GM18499 (cell line): Measurements from ENCODE around the gene RAD51B.
"Not testable (repeated sequence)": the region's sequence is repeated elsewhere in the genome, so short reads cannot be mapped to it uniquely, and the experiment has no call there.

Experiments used
- ATAC-seq: cut with Tn5 transposase; IDR thresholded peaks from one replicate; pipeline ENCODE4 v1.9.1; 2021; ENCODE audit warnings: moderate number of reproducible peaks; ENCODE audit not compliant: insufficient read depth, unreplicated experiment

RAD51B gene

GRCh38 chr14:68101715-68102301, 282.2 kb downstream of the RAD51B start:
- not testable (repeated sequence) for ATAC-seq

GRCh38 chr14:68103853-68104252, 284.3 kb downstream of the RAD51B start:
- ATAC-seq, result no peak

GRCh38 chr14:68104518-68104917, 284.9 kb downstream of the RAD51B start:
- no peak for ATAC-seq

GRCh38 chr14:68105816-68106215, 286.2 kb downstream of the RAD51B start:
- no peak for ATAC-seq

- no peak for ATAC-seq
These were observed 286.9 kb downstream of the RAD51B start for GRCh38 chr14:68106456-68106855.

- no peak for ATAC-seq
These were observed 287.3 kb downstream of the RAD51B start for GRCh38 chr14:68106905-68107304.

- no peak for ATAC-seq
These were observed 289.7 kb downstream of the RAD51B start for GRCh38 chr14:68109132-68109900.

GRCh38 chr14:68111097-68111852, 291.7 kb downstream of the RAD51B start:
- no peak for ATAC-seq

GRCh38 chr14:68111853-68112270, 292.3 kb downstream of the RAD51B start:
- ATAC-seq, result no peak

GRCh38 chr14:68112442-68112841, 292.9 kb downstream of the RAD51B start:
- no peak for ATAC-seq

GRCh38 chr14:68113343-68113930, 293.9 kb downstream of the RAD51B start:
- ATAC-seq, result no peak

- ATAC-seq, result not testable (repeated sequence)
These were observed 296.4 kb downstream of the RAD51B start for GRCh38 chr14:68115952-68116351.

- ATAC-seq, result no peak
These were observed 303.1 kb downstream of the RAD51B start for GRCh38 chr14:68122651-68123050.

GRCh38 chr14:68124050-68124449, 304.5 kb downstream of the RAD51B start:
- no peak for ATAC-seq

- ATAC-seq, result no peak
These were observed 305.6 kb downstream of the RAD51B start for GRCh38 chr14:68124979-68125731.

- ATAC-seq, result no peak
These were observed 307.6 kb downstream of the RAD51B start for GRCh38 chr14:68127166-68127565.

GRCh38 chr14:68131907-68132306, 312.3 kb downstream of the RAD51B start:
- no peak for ATAC-seq

GRCh38 chr14:68132563-68133121, 313.1 kb downstream of the RAD51B start:
- no peak for ATAC-seq

GRCh38 chr14:68133856-68134255, 314.3 kb downstream of the RAD51B start:
- ATAC-seq, result no peak

GRCh38 chr14:68135028-68135427, 315.4 kb downstream of the RAD51B start:
- ATAC-seq, result no peak
